HG03039 (cell line): ENCODE measurements around the gene ITGB1BP1.

Source experiments
- ATAC-seq: cut with Tn5 transposase; IDR thresholded peaks from one replicate; pipeline ENCODE4 v1.9.1; 2021; ENCODE audit warnings: mild to moderate bottlenecking, moderate library complexity; ENCODE audit not compliant: unreplicated experiment

ITGB1BP1 gene

GRCh38 chr2:9428965-9429577 lies 5.7 kb upstream of the ITGB1BP1 start:
- no peak for ATAC-seq

- ATAC-seq = no peak
Measured at GRCh38 chr2:9424447-9425164, 1.3 kb upstream of the ITGB1BP1 start.

GRCh38 chr2:9423922-9424272 lies 569 bp upstream of the ITGB1BP1 start:
- ATAC-seq = no peak

GRCh38 chr2:9422321-9423099 lies 818 bp downstream of the ITGB1BP1 start:
- peak; percentile 21 for ATAC-seq

GRCh38 chr2:9420495-9420894 lies 2.8 kb downstream of the ITGB1BP1 start:
- ATAC-seq = no peak

GRCh38 chr2:9419541-9419940 lies 3.8 kb downstream of the ITGB1BP1 start:
- ATAC-seq = no peak

GRCh38 chr2:9418746-9419145 lies 4.6 kb downstream of the ITGB1BP1 start:
- no peak for ATAC-seq

- ATAC-seq = no peak
Measured at GRCh38 chr2:9417725-9418124, 5.6 kb downstream of the ITGB1BP1 start.

GRCh38 chr2:9416962-9417316 lies 6.4 kb downstream of the ITGB1BP1 start:
- no peak for ATAC-seq

- ATAC-seq = no peak
Measured at GRCh38 chr2:9416267-9416961, 6.9 kb downstream of the ITGB1BP1 start.

GRCh38 chr2:9415516-9416169 lies 7.7 kb downstream of the ITGB1BP1 start:
- ATAC-seq = no peak

GRCh38 chr2:9412781-9413180 lies 10.5 kb downstream of the ITGB1BP1 start:
- no peak for ATAC-seq

GRCh38 chr2:9410108-9410507 lies 13.2 kb downstream of the ITGB1BP1 start:
- no peak for ATAC-seq

- no peak for ATAC-seq
Measured at GRCh38 chr2:9408641-9409151, 14.6 kb downstream of the ITGB1BP1 start.

- ATAC-seq = no peak
Measured at GRCh38 chr2:9407363-9407811, 15.9 kb downstream of the ITGB1BP1 start.

- no peak for ATAC-seq
Measured at GRCh38 chr2:9406529-9407362, 16.6 kb downstream of the ITGB1BP1 start.

GRCh38 chr2:9405636-9406035 lies 17.7 kb downstream of the ITGB1BP1 start:
- ATAC-seq = no peak

GRCh38 chr2:9404451-9404850 lies 18.9 kb downstream of the ITGB1BP1 start:
- no peak for ATAC-seq

GRCh38 chr2:9403924-9404323 lies 19.4 kb downstream of the ITGB1BP1 start:
- no peak for ATAC-seq
